HFF-Myc (cell line): ENCODE measurements around the gene CPTP.

ENCODE experiments used
- DNase-seq: peaks from one replicate; pipeline ENCODE4 v3.0.0-alpha.2; 2011; ENCODE audit warnings: low read depth; ENCODE audit errors: extremely low read depth
- H3K4me3 ChIP-seq: replicated peaks from 2 replicates; pipeline ENCODE4 v1.5.1; 2011; ENCODE audit warnings: low read depth, mild to moderate bottlenecking, control low read depth, low read length
- TF ChIP-seq, protein P1 (sequence below): IDR thresholded peaks from 2 replicates; pipeline ENCODE4 v1.5.1; 2012; ENCODE audit warnings: mild to moderate bottlenecking, low read depth, low read length, control low read depth; ENCODE audit errors: missing control alignments

The CPTP gene

DNA sequence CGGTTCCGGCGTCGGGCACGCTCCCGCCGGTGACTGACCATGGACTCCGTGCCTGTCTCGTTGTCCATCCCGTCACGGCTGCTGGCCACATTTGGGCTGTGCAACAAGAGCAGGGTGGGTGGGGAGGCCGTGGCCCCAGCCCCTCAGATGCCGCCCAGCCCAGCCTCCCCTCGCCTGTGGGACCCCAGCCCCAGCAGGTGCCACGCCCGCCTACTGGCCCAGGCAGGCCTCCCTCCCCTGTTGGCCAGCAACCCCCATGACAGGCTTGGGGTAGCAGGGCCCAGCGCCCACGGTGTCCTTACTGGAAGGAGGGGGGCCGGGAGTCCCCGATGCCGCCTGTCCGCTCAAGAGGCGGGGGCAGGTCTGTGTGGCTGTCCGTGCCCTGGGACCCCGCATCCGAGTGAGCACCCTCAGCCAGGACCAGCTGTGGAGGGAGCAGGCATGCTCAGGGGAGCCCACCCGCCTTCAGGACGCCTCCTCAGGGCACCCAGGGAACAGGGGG, 17.5 kb downstream of the CPTP start:
- TF ChIP-seq, protein P1, sequence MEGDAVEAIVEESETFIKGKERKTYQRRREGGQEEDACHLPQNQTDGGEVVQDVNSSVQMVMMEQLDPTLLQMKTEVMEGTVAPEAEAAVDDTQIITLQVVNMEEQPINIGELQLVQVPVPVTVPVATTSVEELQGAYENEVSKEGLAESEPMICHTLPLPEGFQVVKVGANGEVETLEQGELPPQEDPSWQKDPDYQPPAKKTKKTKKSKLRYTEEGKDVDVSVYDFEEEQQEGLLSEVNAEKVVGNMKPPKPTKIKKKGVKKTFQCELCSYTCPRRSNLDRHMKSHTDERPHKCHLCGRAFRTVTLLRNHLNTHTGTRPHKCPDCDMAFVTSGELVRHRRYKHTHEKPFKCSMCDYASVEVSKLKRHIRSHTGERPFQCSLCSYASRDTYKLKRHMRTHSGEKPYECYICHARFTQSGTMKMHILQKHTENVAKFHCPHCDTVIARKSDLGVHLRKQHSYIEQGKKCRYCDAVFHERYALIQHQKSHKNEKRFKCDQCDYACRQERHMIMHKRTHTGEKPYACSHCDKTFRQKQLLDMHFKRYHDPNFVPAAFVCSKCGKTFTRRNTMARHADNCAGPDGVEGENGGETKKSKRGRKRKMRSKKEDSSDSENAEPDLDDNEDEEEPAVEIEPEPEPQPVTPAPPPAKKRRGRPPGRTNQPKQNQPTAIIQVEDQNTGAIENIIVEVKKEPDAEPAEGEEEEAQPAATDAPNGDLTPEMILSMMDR: no peak
- no peak for DNase-seq
- no peak overlapping the region for H3K4me3 ChIP-seq

DNA sequence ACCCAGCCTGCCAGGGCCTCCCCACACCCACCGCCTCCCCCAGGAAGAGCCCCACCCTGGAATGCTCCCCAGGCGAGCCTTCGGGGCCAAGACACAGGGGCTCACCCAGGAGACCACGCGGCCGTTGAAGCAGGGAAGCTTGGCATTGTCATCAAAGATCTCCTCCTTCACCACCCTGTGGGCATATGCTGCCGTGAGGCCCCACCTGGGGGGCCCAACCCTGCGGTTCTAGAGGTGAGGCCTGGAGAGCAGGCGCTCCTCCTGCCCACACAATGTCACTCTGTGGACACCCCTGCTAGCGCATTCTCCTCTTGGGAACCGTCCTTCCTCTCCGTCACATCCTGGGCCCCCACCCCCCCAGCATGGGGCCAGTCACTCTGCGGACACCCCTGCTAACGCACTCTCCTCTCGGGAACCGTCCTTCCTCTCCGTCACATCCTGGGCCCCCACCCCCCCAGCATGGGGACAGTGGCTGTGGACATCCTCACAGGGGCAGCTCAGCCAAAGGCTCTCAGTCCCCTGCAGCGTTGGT, 18.0 kb downstream of the CPTP start:
- TF ChIP-seq, protein P1: no peak
- DNase-seq: no peak

DNA sequence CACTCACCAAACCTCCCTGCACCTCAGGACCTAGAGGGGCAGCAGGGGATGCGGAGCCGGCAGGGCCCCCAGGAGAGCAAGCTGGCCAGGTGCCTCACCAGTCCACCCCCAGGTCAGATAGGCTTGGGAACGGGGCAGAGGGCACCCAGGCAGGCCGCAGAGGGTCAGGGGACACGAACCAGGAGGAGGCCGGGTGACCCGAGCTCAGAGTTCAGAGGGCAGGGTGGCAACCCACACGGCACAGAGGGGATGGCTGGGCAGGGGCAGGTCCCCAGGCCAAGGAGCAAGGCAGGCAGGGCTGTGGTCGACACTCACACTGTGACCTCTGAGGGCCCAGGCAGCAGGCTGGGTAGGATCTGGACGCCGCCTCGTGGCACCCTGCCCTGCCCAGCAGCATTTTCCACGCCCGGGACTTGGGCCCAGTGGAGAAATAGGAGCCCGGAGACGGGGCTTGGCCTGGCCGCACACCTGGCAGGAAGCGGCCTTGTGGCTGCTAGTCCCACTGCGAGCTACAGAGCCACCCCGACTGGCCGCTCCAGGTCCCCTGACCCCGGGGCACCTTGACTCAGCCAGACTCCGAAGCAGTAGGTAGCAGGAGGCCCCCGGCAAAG, 19.3 kb downstream of the CPTP start:
- no peak for DNase-seq
- H3K4me3 ChIP-seq: no peak overlapping the region
- TF ChIP-seq, protein P1: no peak

More for the DNA sequence above, 18.0 kb downstream of the CPTP start:
- no peak overlapping the region for H3K4me3 ChIP-seq

DNA sequence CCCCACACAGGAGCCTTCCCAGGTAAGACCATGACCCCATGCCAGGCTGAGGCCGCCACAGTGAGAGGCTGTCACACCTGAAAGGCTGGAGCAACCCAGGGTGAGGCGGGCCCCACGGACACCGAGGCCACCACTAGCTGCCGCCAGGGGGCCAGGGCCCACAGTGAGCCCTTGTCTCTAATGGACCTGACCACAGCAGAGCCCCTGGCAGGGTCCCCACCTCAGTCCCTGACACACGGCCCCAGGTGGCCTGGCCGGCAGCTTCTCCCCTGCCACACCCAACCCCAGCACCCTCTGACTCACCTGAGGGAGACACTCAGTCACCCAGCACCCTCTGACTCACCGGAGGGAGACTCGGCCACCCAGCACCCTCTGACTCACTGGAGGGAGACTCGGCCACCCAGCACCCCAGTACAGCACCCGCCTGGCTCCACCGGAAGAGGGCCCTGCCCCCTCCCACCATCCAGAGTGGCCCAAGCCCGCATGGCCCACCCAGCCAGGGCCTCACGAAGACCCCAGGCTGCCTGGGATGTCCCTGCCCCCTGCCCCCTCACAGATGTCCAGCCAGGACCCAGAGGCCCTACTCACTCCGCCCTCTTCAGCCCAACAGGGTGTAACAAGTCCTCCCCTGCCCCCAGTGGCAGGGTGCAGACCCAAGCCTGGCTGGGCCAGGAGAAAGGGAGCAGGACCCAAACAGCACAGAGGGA, 20.2 kb downstream of the CPTP start:
- TF ChIP-seq, protein P1: peak; percentile 63
- H3K4me3 ChIP-seq: peak overlapping the region; percentile 25
- no peak for DNase-seq

DNA sequence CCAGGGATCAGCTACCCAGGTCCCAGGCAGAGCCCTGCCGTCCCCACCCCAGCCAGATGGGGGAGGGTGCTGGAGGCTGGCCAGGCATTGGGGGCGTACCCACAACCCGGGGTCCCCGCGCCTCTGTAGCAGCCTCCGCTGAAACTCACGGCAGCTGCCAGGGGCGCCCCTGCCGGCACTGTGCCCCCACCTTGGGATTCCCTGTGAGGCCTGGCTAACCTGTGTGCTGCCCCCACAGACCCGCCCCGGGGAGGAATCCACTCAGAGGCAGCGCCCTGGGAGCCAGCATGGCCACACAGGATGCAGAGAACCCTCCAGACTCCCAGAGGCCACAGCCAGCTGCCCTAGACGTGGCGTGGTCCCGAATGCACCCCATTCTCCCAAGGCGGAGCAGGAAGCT, 20.8 kb downstream of the CPTP start:
- peak overlapping the region; percentile 25 for H3K4me3 ChIP-seq
- no peak for DNase-seq
- TF ChIP-seq, protein P1: no peak

DNA sequence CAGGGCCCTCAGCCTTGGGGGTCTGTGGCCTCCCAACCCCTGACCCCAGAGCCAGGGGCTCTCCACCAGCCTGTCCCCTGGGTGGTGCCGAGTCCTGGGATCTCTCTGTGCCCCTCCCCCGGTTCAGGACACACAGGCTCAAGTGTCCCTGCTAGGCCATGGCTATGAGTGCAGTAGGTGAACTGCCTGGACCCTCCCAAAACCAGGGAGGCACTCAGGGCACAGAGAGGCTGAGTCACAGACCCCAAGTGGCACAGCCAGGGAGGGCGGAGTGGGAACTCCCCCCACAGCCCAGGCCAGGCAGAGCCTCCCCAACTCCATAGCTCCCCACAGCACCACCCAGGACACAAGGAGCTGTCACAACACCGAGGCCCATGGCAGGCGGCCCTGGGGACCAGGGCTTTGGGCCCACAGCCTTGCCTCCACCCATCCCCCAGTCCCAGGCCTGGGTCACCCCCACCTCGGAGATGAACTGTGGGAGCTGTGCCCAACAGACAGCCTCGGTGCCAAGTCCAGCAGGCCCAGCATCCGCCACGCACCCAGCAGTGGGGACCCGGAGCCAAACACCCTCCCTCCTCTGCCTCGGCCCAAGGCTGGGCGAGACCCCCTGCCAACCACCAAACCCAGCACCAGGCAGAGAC, 21.4 kb downstream of the CPTP start:
- no peak for DNase-seq
- TF ChIP-seq, protein P1: no peak
- peak overlapping the region; percentile 25 for H3K4me3 ChIP-seq
